ENCODE results near the gene RAP1A.
A peak's percentile ranks its signal among the peaks of the same experiment; 100 is the strongest.

The RAP1A gene

DNA sequence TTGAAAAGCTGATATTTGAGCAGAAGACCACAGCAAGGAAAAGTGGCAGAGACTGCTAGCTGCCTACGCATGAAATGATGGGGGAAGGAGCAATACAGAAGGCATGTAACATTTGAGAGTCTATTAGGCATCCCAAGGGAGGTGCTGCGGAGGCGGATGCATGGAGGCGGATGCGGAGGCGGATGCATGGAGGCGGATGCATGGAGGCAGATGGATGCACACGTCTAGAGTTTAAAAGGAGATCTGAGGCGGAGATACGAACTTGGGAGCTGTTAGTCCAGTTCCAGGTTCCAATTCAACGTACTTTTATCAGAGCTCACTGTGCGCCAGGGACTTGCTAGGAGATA lies 135.4 kb downstream of the RAP1A start:
- H3K4me3 ChIP-seq (ENCODE audit: low read depth, low read length): peak overlapping the region; percentile 93
- DNase-seq (ENCODE audit: low read depth): no peak
- in situ Hi-C loops (cut with HindIII; ENCODE audit: low sequenced_read_pairs): loop anchor here (25.0 kb wide), 1 partner anchor 543 kb away; the partner anchor contains the start of gene DENND2D
- TF ChIP-seq, protein P1, sequence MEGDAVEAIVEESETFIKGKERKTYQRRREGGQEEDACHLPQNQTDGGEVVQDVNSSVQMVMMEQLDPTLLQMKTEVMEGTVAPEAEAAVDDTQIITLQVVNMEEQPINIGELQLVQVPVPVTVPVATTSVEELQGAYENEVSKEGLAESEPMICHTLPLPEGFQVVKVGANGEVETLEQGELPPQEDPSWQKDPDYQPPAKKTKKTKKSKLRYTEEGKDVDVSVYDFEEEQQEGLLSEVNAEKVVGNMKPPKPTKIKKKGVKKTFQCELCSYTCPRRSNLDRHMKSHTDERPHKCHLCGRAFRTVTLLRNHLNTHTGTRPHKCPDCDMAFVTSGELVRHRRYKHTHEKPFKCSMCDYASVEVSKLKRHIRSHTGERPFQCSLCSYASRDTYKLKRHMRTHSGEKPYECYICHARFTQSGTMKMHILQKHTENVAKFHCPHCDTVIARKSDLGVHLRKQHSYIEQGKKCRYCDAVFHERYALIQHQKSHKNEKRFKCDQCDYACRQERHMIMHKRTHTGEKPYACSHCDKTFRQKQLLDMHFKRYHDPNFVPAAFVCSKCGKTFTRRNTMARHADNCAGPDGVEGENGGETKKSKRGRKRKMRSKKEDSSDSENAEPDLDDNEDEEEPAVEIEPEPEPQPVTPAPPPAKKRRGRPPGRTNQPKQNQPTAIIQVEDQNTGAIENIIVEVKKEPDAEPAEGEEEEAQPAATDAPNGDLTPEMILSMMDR (IDR thresholded peaks at IDR 0.05; ENCODE audit: low read depth, low read length, missing control alignments): no peak

- DNase-seq (ENCODE audit: low read depth): peak; percentile 95
- H3K4me3 ChIP-seq (ENCODE audit: low read depth, low read length): peak within 1 kb of the TSS; percentile 93
- in situ Hi-C loops (cut with HindIII; ENCODE audit: low sequenced_read_pairs): loop anchor here (25.0 kb wide), 1 partner anchor 543 kb away; the partner anchor contains the start of gene DENND2D
Observed at GRCh38 chr1:111755331-111756123, 135.9 kb downstream of the RAP1A start, which contains the start of gene DDX20. Gene DDX20, plus strand, starts transcription at chr1:111755901. Its CDS starts 24 bp downstream, at chr1:111755925.

DNA sequence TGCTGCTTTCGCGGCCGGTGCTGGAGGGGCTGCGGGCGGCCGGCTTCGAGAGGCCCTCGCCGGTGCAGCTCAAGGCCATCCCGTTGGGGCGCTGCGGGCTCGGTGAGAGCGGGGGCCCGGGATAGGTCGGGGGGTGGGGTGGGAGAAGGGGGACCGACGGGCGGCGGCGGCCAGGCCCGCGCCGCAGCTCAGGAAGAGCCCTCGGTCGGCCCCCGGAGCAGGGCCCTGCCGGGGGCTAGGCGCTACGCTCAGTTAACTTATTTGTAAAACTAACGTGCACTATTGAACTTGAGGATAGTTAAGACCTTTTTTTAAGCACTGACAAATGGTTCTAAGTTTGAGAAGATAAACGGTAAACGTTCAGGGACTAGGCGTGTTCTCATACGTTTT lies 136.5 kb downstream of the RAP1A start:
- in situ Hi-C loops (cut with HindIII; ENCODE audit: low sequenced_read_pairs): loop anchor here (25.0 kb wide), 1 partner anchor 544 kb away; the partner anchor contains the start of gene DENND2D
- TF ChIP-seq, protein P1 (IDR thresholded peaks at IDR 0.05; ENCODE audit: low read depth, low read length, missing control alignments): no peak
- H3K4me3 ChIP-seq (ENCODE audit: low read depth, low read length): peak overlapping the region; percentile 93
- no peak for DNase-seq (ENCODE audit: low read depth)

More at GRCh38 chr1:111755331-111756123, 135.9 kb downstream of the RAP1A start, which contains the start of gene DDX20:
- TF ChIP-seq, protein P1 (IDR thresholded peaks at IDR 0.05; ENCODE audit: low read depth, low read length, missing control alignments): peak; percentile 86

- TF ChIP-seq, protein P1 (IDR thresholded peaks at IDR 0.05; ENCODE audit: low read depth, low read length, missing control alignments): peak; percentile 13
- in situ Hi-C loops (cut with HindIII; ENCODE audit: low sequenced_read_pairs): loop anchor here (25.0 kb wide), 1 partner anchor 546 kb away; the partner anchor contains the start of gene DENND2D
- no peak overlapping the region for H3K4me3 ChIP-seq (ENCODE audit: low read depth, low read length)
- no peak for DNase-seq (ENCODE audit: low read depth)
Observed at GRCh38 chr1:111758373-111758772, 138.8 kb downstream of the RAP1A start.

- H3K4me3 ChIP-seq (ENCODE audit: low read depth, low read length): no peak overlapping the region
- no peak for DNase-seq (ENCODE audit: low read depth)
- in situ Hi-C loops (cut with HindIII; ENCODE audit: low sequenced_read_pairs): loop anchor here (25.0 kb wide), 1 partner anchor 549 kb away; the partner anchor contains the start of gene DENND2D
- TF ChIP-seq, protein P1 (IDR thresholded peaks at IDR 0.05; ENCODE audit: low read depth, low read length, missing control alignments): no peak
Observed at GRCh38 chr1:111761717-111762116, 142.1 kb downstream of the RAP1A start.

DNA sequence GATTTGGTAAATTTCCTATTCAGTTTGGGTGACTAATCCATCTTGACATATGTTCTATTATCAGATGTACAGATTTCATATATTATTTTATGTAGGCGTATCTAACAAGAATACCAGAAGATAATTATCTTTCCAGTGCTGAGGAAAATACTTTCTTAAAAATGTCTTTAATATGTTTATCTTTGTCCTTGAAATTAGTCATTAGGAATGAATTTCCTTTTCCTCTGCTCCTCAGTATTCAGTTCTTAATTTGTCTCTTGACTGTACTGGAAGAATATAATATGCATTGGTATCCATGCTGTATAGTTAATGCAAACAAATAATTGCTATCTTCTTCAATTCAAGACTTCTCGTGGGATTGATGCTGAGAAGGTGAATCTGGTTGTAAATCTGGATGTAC lies 142.7 kb downstream of the RAP1A start:
- H3K4me3 ChIP-seq (ENCODE audit: low read depth, low read length): no peak overlapping the region
- DNase-seq (ENCODE audit: low read depth): no peak
- TF ChIP-seq, protein P1 (IDR thresholded peaks at IDR 0.05; ENCODE audit: low read depth, low read length, missing control alignments): no peak
- in situ Hi-C loops (cut with HindIII; ENCODE audit: low sequenced_read_pairs): loop anchor here (25.0 kb wide), 1 partner anchor 550 kb away; the partner anchor contains the start of gene DENND2D
